B cell (primary cell): ENCODE measurements around the gene CIT.

Experiments used
- CTCF ChIP-seq: fragments of 200-600 bp; IDR thresholded peaks from one replicate; pipeline ENCODE4 v1.8.0; 2022; ENCODE audit warnings: antibody characterized with exemption, mild to moderate bottlenecking
- EZH2 ChIP-seq: IDR thresholded peaks from 2 replicates; pipeline ENCODE4 v1.6.1; 2012; ENCODE audit warnings: borderline replicate concordance, low read depth, mild to moderate bottlenecking, moderate library complexity, low read length; ENCODE audit not compliant: insufficient read depth, poor library complexity, severe bottlenecking

GRCh38 chr12:119676573-119676972 is 200.5 kb downstream of the CIT start:
- TF ChIP-seq CTCF (no peak), EZH2 (no peak)
